CD4-positive, alpha-beta T cell treated with Interleukin-4 for 4 hours (primary cell): ENCODE measurements around the gene MMP7.

Source experiments
- DNase-seq: peaks from one replicate; pipeline ENCODE4 v3.0.0-alpha.2; 2020

Gene MMP7

GRCh38 chr11:102530558-102530957, at the start of gene MMP7:
TSS of gene MMP7 (minus strand) at chr11:102530747. CDS start at chr11:102530700, 47 bp downstream.
- no peak for DNase-seq

DNA sequence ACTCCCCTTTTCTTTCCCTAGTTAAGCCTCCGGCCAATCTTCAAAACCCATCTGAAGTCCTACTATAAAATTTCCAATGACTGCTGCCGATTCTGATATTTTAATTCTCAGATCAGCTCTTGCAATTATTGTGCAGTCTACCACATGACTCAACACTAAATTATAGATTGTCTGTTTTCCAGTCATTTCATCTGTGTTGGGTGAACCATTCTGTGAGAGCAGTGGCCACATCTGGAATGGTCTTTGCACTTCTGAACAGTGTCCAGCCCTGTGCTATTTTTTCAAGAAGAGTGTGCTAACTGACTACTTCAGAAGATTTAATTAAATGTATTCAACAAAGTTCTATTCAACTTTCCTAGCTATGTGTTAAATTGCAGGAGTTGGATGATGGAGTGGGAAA, 47.2 kb upstream of the MMP7 start:
- DNase-seq: no peak

- peak; percentile 22 for DNase-seq
Measured at GRCh38 chr11:102577182-102577581, 46.6 kb upstream of the MMP7 start.

- peak; percentile 14 for DNase-seq
Measured at GRCh38 chr11:102576350-102576749, 45.8 kb upstream of the MMP7 start.

GRCh38 chr11:102575012-102575411, 44.5 kb upstream of the MMP7 start:
- no peak for DNase-seq

DNA sequence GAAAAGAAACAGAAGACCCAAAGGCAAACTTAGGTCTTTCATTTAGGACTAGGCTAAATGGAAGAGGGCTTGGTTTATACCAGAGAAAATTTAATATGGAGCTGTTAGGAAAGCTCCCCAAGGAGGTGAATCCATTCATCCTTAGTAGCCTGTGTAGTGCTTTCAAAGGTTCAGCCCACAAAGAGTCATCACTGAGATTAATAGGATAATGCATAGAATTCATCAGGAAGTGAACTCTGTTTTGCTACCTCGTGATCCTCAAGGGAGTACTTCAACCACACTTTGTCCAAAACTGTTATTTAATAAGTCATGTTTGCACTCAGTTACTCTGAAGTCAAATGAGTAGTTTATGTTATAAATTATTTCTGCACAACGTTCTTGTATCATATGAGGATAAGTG, 43.3 kb upstream of the MMP7 start:
- no peak for DNase-seq

DNA sequence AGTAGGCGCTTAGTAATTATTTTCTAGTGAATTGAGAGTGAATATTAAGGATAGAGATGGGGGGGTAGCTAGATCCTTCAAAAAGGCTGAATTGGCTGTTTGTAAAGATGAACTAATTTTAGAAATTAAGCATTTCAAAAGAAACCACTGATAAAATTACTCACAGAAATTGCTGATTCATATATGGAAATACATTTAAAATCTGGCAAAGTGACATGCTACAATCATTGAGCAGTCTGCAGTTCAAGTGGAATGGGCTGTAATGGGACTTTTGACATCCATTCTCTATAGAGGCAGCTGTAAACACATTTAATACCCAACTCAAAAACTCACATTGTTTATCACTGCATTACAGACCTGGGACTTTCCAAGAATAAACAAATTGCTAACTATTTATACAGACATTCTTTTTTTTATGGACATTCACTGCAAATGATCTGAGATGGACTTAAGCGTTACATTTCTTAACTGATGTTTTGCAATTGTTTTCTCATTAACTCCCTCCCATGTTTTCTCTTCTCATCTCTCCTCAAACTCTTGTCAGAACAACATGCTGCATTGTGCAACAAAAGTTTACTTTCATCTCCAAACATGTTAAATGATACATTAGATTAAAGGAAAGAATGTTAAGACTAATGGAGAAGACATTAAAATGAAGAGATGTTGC, 42.1 kb upstream of the MMP7 start:
- no peak for DNase-seq

- no peak for DNase-seq
Measured at GRCh38 chr11:102568851-102569250, 38.3 kb upstream of the MMP7 start.

DNA sequence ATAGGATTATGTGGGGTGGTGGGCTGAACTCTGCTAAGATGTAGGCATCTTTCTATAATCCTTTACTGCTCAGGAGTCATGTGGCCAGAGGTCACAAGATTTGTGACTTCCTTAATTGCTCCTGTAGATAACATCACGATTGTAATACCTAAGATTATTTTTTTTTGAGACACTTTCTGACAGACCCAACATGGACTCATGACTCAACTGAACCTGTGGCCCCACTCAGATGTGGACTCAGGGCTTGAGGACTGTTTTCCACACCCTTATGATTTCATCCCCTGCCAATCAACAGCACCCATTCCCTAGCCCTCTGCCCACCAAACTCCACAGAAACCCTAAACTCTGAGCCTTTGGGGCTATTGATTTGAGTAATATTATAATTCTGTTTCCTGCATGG, 35.6 kb upstream of the MMP7 start:
- DNase-seq: no peak

GRCh38 chr11:102564110-102564509, 33.6 kb upstream of the MMP7 start:
- peak; percentile 24 for DNase-seq

GRCh38 chr11:102561636-102562035, 31.1 kb upstream of the MMP7 start:
- DNase-seq: no peak

GRCh38 chr11:102560555-102561011, 30.0 kb upstream of the MMP7 start:
- peak; percentile 44 for DNase-seq

- peak; percentile 42 for DNase-seq
Measured at GRCh38 chr11:102559839-102560238, 29.3 kb upstream of the MMP7 start.

DNA sequence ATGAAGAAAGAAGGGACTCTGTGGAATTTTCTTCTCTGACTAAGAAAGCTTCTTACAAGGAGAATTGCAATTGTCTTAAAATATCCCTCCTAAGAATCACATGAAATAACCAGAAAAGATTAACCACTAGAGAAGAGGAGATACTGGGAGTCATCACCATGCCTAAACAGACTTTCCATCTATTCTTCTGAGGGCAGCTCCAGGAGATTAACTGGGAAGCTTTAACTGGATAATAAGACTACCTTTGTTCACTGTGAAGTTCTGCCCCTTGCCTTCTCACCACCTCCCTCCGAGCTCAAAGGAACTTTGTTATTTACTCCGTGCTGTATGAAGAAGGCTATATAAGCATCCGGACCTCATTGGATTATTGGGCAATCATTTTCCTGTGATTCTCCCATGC, 24.5 kb upstream of the MMP7 start:
- no peak for DNase-seq

DNA sequence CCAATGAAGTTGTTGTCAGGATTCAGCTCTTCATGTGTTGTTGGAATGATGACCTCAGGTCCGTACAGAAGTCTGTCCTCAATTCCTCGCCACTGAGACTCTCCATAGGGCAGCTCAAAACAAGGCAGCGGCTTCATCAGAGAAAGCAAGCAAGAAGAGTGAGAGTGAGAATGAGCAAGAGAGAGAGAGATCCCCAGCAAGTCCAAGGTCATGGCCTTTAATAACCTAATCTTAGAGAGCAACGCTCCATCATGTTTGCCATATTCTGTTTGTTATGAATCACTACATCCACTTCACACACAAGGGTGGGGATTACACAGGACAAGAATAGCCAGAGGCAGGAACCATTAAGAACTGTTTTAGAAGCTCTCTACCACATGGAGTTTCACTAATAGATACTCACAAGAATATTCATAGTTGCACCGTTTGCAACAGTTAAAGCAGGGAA, 23.3 kb upstream of the MMP7 start:
- no peak for DNase-seq

DNA sequence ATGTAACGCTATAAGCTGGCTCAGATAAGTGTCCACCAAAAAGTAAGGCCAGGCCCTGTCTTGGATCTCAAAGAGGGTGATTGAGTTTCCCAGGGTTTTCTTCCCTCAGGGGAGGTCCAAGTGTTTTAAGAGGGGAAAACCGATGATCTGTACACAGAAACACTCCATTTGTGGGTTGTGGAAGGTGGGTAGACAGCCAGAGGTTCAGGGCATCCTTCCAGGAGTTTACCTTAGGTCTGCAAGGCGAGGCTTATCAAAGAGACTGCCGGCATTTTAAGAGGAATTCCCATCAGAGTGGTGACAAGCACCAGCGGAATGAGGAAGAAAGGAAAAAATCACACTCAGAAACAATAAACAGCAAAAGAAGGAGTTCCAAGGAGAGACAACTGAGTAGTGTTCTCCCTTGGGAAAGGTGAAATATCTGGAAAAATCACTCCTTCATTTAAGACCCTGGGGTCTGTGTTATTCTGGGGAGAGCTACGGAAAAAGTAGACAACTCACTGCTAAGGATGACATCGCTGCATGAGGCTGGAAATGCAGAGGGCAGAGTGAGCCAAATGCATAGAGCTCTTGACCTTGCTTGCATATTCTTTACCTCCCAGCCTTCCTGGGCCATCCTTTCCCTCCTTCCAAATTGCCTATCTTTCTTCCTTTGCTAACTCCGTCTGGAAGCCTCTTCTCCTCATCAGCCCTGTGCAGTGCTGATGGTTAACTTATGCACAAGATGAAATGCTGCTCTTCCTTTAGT, 22.1 kb upstream of the MMP7 start:
- DNase-seq: no peak

- no peak for DNase-seq
Measured at GRCh38 chr11:102552020-102552419, 21.5 kb upstream of the MMP7 start.

GRCh38 chr11:102551169-102551781, 20.7 kb upstream of the MMP7 start:
- DNase-seq: no peak

DNA sequence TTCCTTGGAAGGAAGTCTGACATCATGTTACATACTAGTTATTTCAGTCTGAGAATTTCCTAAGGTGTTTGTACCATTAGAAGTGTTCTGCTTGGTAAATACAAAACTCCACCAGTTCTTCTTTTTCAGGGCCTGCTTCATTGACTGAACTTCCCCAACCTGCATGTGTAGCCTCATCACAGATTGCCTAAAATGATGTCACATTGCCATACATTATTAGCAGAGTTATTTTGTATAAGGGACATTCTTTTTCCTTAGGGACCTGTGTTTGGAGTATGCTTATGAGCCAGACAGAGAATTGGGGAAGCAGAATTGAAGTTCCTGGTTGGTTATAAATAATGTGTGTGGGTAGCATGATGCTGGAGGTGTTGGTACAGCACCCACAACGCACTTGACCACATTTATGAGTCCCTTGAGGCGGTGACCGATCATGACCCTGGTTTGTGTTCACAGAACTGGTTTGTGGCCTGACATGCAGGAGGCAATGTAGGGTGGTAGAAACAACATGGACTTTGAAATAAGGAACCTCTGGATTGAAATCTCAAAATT, 16.4 kb upstream of the MMP7 start:
- peak; percentile 13 for DNase-seq

DNA sequence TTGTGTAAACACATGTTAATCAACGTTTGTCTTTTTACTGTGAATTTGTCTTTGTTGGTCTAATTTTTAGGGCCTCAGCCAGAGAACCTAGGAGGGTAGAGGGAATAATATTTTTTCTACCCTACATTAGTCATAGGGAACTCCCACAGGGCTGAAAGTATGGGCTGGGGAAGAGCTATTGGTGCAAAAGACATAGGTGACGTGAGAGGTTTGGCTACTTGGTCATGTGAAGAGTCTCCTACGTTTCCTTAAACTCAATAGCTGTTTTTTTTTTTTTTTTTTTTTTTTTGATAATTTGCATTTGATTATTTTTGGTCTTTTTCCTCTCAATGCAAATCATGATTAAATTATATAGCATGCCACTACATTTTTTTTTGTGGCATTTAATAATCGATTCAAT, 15.9 kb upstream of the MMP7 start:
- no peak for DNase-seq

DNA sequence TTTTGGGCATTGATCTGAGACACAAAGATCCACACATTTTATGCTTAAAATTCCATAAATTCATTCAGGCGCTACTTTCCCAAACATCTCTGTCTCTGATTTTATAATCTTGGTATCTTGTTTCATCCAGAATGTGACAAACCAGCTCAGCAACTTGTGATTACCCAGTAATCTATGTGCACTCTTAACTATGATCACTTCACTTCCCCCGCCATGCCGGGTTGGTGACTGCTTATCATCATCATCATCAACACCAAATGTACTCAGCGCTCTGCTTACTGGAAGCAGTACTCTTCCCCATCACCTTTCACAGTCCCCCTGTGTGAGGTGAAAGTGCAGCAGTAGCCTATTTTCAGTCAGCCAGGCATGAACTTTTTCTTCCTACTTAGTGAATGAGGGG, 15.2 kb upstream of the MMP7 start:
- no peak for DNase-seq

GRCh38 chr11:102544594-102544993, 14.0 kb upstream of the MMP7 start:
- no peak for DNase-seq

- no peak for DNase-seq
Measured at GRCh38 chr11:102539567-102539966, 9.0 kb upstream of the MMP7 start.

GRCh38 chr11:102538932-102539331, 8.4 kb upstream of the MMP7 start:
- no peak for DNase-seq
